ENCODE measurements around the gene CDC14A.

- no peak for TF ChIP-seq EZH2phosphoT487 (conservative IDR thresholded peaks at IDR 0.05; ENCODE audit: low read length)
- TF ChIP-seq, protein P1, sequence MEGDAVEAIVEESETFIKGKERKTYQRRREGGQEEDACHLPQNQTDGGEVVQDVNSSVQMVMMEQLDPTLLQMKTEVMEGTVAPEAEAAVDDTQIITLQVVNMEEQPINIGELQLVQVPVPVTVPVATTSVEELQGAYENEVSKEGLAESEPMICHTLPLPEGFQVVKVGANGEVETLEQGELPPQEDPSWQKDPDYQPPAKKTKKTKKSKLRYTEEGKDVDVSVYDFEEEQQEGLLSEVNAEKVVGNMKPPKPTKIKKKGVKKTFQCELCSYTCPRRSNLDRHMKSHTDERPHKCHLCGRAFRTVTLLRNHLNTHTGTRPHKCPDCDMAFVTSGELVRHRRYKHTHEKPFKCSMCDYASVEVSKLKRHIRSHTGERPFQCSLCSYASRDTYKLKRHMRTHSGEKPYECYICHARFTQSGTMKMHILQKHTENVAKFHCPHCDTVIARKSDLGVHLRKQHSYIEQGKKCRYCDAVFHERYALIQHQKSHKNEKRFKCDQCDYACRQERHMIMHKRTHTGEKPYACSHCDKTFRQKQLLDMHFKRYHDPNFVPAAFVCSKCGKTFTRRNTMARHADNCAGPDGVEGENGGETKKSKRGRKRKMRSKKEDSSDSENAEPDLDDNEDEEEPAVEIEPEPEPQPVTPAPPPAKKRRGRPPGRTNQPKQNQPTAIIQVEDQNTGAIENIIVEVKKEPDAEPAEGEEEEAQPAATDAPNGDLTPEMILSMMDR (IDR thresholded peaks at IDR 0.05; ENCODE audit: insufficient read depth, low read length, poor library complexity, severe bottlenecking), result no peak
These were observed 96.1 kb downstream of the CDC14A start for GRCh38 chr1:100448366-100448765.
